GM23248 (cell line): Measurements from ENCODE around the gene CXCL6.

Experiments
- EZH2 ChIP-seq: fragments of 200-600 bp; sonication (generic); IDR thresholded peaks from 2 replicates; pipeline ENCODE4 v1.6.1; 2018; ENCODE audit warnings: antibody characterized with exemption, mild to moderate bottlenecking; ENCODE audit not compliant: insufficient read depth, poor library complexity, severe bottlenecking
- EZH2phosphoT487 ChIP-seq: fragments of 200-600 bp; sonication (generic); IDR thresholded peaks from 2 replicates; pipeline ENCODE4 v1.6.1; 2018; ENCODE audit warnings: antibody characterized with exemption, moderate library complexity, mild to moderate bottlenecking, low read depth; ENCODE audit not compliant: insufficient read depth

- TF ChIP-seq EZH2 (no peak), EZH2phosphoT487 (no peak)
These were observed 38.9 kb downstream of the CXCL6 start for GRCh38 chr4:73875401-73875800.
